Panc1 (cell line): ENCODE data around the gene DNAL1. TPM values are rescaled to one million over a fixed set of nuclear protein-coding genes. Genes with fewer than 3 reads are reported as not detected.

Source experiments
- ATAC-seq: fragments of 200-7000 bp; cut with Tn5 transposase; 2 replicates; pipeline ENCODE4 v1.9.1; 2020; ENCODE audit warnings: mild to moderate bottlenecking, moderate library complexity
- BruUV-seq: library from RNA; stranded (reverse); fragments of 400-500 nt; replicated peaks from 2 replicates; lab custom pipeline; 2021; lab: Mats Ljungman, UMichigan
- CTCF ChIA-PET: fragments of 300-600 bp; sonication (Branson Sonifier 250); formaldehyde crosslinking; loops from one replicate; lab custom pipeline; 2022; ENCODE audit warnings: antibody characterized with exemption; lab: Charles Lee
- POLR2A ChIA-PET: fragments of 300-600 bp; sonication (Branson Sonifier 250); formaldehyde crosslinking; loops from one replicate; lab custom pipeline; 2022; ENCODE audit warnings: antibody characterized with exemption; lab: Charles Lee
- DNase-seq: peaks from one replicate; pipeline ENCODE4 v3.0.0-alpha.2; 2010; ENCODE audit warnings: low read depth, low spot score
- H3K27ac ChIP-seq: 2 replicates; pipeline ENCODE4 v1.5.1; 2011; ENCODE audit warnings: mild to moderate bottlenecking, low read length, inconsistent platforms
- H3K27me3 ChIP-seq: fragments of 200-500 bp; sonication (Bioruptor generic); 2 replicates; pipeline ENCODE4 v1.6.0; 2014; ENCODE audit warnings: low read length, inconsistent platforms; ENCODE audit not compliant: control insufficient read depth, insufficient read depth
- H3K36me3 ChIP-seq: fragments of 200-500 bp; sonication (Bioruptor generic); 2 replicates; pipeline ENCODE4 v1.5.1; 2014; ENCODE audit warnings: inconsistent platforms, mild to moderate bottlenecking, low read length, moderate library complexity; ENCODE audit not compliant: control insufficient read depth, insufficient read depth
- H3K4me1 ChIP-seq: 2 replicates; pipeline ENCODE4 v1.5.1; 2011; ENCODE audit warnings: inconsistent platforms, mild to moderate bottlenecking, low read length, moderate library complexity; ENCODE audit not compliant: control insufficient read depth, insufficient read depth
- H3K4me3 ChIP-seq, 2 experiments: 2 replicates each; pipeline ENCODE4 v1.5.1; 2011 to 2012; ENCODE audit warnings: low read depth in 2 of 2, low read length in 2 of 2, mild to moderate bottlenecking in 2 of 2, inconsistent platforms in 1 of 2, moderate library complexity in 1 of 2
- H3K9me3 ChIP-seq: fragments of 200-500 bp; sonication (Bioruptor generic); 2 replicates; pipeline ENCODE4 v1.5.1; 2014; ENCODE audit warnings: low read depth, mild to moderate bottlenecking, inconsistent platforms, low read length, moderate library complexity; ENCODE audit not compliant: control insufficient read depth, insufficient read depth
- CTCF ChIP-seq: fragments of 450-650 bp; IDR thresholded peaks from 2 replicates; pipeline ENCODE4 v1.5.1; 2017; ENCODE audit warnings: mild to moderate bottlenecking
- POLR2AphosphoS5 ChIP-seq: IDR thresholded peaks from 2 replicates; pipeline ENCODE4 v1.6.1; 2012; ENCODE audit warnings: mild to moderate bottlenecking, low read depth, low read length, moderate library complexity
- SIN3A ChIP-seq: IDR thresholded peaks from 2 replicates; pipeline ENCODE4 v1.6.1; 2012; ENCODE audit warnings: low read depth, mild to moderate bottlenecking, low read length, moderate library complexity, borderline replicate concordance; ENCODE audit not compliant: insufficient read depth
- TCF7L2 ChIP-seq: IDR thresholded peaks from 2 replicates; pipeline ENCODE4 v1.6.1; 2011; ENCODE audit warnings: mild to moderate bottlenecking, low read depth, low read length, inconsistent platforms
- in situ Hi-C: cut with HindIII; loops from 2 replicates; pipeline ENCODE4 v1.10.0; 2016; ENCODE audit warnings: low sequenced_read_pairs, low pct_unique_long_range_greater_than_20kb
- intact Hi-C: fragments of 100-400 bp; cut with micrococcal nuclease; formaldehyde crosslinking; loops from one replicate; pipeline ENCODE4 v1.10.0; 2022; ENCODE audit not compliant: unreplicated experiment
- total RNA-seq: library from RNA; stranded (reverse); gene quantifications from one replicate; pipeline ENCODE4 v1.2.1, GENCODE V29; 2021; ENCODE audit not compliant: unreplicated experiment
- TF ChIP-seq, protein P1 (sequence below), 2 experiments: IDR thresholded peaks; 2 replicates each; pipeline ENCODE4 v1.6.1; 2011 to 2012; ENCODE audit warnings: low read depth in 2 of 2, control low read depth in 1 of 2, low read length in 1 of 2, mild to moderate bottlenecking in 1 of 2, moderate library complexity in 1 of 2; ENCODE audit not compliant: insufficient read depth in 1 of 2

Gene DNAL1
- total RNA-seq, 1 experiment from 2014 or later = 15.2 TPM

DNA sequence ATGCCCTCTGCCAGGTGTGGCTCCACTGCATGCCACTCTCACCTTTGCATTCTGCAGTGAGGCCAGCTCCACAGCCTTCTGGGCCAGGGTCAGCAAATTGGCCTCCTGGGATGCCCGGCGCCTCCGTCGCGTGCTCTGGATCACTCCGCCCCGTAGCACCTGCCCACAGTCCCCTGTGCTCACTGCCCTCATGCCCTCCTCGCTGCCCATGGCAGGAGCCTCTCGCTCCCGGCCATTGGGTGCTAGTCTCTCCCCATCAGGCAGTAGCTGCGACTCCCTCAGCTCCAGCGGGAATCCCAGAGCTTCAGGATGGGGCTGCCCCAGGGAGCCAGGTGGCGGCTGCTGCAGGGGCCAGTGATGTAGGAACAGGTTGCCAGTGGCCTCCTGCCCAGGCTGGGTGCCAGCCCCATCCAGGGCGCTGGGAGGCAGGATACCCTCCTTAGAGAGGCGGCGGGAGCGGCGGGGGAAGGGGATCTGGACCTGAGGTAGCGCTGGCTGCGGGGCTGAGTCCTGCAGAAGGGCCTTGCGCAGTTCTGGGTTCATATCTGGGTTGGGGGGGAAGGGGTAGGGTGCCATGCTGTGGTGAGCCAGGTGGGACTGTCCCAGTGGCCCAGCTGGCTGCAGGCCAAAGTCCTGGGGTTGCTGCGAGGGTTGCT lies 93.9 kb downstream of the DNAL1 start:
- ChIA-PET CTCF (no interaction called here), POLR2A (no interaction called here)
- Histone ChIP-seq H3K27me3 (no peaks in the 10 kb centered on the region), H3K4me1 (peaks cover 45% of the 10 kb centered on the region), H3K9me3 (no peaks in the 10 kb centered on the region), H3K36me3 (no peaks in the 10 kb centered on the region; the same call in 1 of the 2 replicates), H3K27ac (no peak overlapping the region), H3K4me3 (no peak overlapping the region)
- TF ChIP-seq TCF7L2 = no peak
- no peak for TF ChIP-seq SIN3A
- no peak for TF ChIP-seq POLR2AphosphoS5
- TF ChIP-seq CTCF = no peak
- TF ChIP-seq, protein P1, sequence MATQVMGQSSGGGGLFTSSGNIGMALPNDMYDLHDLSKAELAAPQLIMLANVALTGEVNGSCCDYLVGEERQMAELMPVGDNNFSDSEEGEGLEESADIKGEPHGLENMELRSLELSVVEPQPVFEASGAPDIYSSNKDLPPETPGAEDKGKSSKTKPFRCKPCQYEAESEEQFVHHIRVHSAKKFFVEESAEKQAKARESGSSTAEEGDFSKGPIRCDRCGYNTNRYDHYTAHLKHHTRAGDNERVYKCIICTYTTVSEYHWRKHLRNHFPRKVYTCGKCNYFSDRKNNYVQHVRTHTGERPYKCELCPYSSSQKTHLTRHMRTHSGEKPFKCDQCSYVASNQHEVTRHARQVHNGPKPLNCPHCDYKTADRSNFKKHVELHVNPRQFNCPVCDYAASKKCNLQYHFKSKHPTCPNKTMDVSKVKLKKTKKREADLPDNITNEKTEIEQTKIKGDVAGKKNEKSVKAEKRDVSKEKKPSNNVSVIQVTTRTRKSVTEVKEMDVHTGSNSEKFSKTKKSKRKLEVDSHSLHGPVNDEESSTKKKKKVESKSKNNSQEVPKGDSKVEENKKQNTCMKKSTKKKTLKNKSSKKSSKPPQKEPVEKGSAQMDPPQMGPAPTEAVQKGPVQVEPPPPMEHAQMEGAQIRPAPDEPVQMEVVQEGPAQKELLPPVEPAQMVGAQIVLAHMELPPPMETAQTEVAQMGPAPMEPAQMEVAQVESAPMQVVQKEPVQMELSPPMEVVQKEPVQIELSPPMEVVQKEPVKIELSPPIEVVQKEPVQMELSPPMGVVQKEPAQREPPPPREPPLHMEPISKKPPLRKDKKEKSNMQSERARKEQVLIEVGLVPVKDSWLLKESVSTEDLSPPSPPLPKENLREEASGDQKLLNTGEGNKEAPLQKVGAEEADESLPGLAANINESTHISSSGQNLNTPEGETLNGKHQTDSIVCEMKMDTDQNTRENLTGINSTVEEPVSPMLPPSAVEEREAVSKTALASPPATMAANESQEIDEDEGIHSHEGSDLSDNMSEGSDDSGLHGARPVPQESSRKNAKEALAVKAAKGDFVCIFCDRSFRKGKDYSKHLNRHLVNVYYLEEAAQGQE (IDR thresholded peaks at IDR 0.05; ENCODE audit: insufficient read depth in 1 of 2, low read depth in 2 of 2, low read length in 1 of 2) = no peak
- DNase-seq = no peak
- intact Hi-C loops (no loop called here), in situ Hi-C loops (no loop called here)
- no TSS peak for BruUV-seq
- no peak for ATAC-seq

DNA sequence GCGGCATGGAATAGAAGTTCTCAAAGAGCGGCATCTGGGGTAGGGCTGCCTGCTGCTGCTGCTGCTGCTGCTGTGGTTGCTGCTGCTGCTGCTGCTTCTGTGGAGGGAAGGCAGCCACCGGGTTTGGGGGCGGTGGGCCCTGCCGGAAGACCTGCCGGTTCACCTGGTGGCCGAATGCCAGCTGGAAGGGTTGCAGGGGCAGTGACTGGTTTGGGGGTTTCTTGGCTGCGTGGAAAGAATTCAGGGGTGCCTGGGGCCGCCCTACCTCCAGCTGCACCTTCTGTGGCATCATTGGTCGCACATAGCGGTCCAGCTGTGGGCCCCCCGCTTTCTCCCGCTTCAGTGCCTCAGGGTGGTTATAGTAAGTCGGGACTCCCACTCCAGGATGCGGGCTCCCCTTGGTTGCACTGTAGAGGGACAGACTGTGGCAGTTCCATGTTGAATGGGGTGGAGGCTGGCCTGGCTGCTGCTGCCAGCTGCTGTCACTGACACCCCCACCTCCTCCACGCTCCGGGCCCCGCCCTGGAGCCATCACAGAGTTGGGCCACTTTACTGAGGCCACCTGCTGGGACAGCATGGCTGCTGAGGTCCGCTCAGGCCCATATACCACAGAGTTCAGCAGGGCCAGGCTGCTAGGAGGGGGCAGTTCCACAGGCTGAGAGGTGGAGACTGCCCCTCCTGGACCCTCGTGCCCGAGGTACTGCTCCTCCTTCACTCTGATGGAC lies 94.5 kb downstream of the DNAL1 start:
- ATAC-seq (no peak), DNase-seq (no peak)
- intact Hi-C loops (no loop called here), in situ Hi-C loops (no loop called here)
- Histone ChIP-seq H3K27ac (no peak overlapping the region), H3K27me3 (no peaks in the 10 kb centered on the region), H3K36me3 (no peaks in the 10 kb centered on the region; the same call in 1 of the 2 replicates), H3K4me3 (no peak overlapping the region), H3K9me3 (no peaks in the 10 kb centered on the region), H3K4me1 (peaks cover 51% of the 10 kb centered on the region)
- BruUV-seq = TSS peak; percentile 35
- TF ChIP-seq TCF7L2 (no peak), CTCF (no peak), SIN3A (no peak), POLR2AphosphoS5 (no peak)
- TF ChIP-seq, protein P1 (IDR thresholded peaks at IDR 0.05; ENCODE audit: insufficient read depth in 1 of 2, low read depth in 2 of 2, low read length in 1 of 2) = no peak
- POLR2A ChIA-PET = no interaction called here
- CTCF ChIA-PET = no interaction called here
